VCaP (cell line): ENCODE results near the gene ARHGEF38.

ENCODE experiments used
- H3K27ac ChIP-seq: fragments of 450-650 bp; 2 replicates; pipeline ENCODE4 v1.5.1; 2017
- TF ChIP-seq, protein P1 (sequence below): fragments of 450-650 bp; conservative IDR thresholded peaks from 2 replicates; pipeline ENCODE4 v1.5.1; 2017; ENCODE audit warnings: mild to moderate bottlenecking, moderate library complexity

The ARHGEF38 gene

DNA sequence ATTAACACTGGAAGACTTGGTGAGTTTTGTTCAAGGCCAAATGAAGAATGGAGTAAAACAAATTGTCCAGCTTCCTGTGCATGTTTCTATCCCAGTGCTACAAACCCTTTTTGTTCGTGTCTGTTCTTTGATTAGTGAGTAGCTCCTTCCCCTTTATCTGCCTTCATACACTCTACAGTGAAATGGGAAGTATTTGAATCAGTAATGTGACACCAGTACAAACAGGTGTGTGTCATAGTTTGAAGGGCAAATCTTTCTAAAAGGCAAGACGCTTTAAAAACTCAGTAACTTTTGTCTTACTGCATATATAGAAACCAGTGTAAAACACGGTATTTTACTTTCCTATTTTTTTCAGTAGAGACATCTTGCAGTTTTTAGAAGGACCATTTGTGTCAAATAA, 5.9 kb downstream of the ARHGEF38 start:
- TF ChIP-seq, protein P1, sequence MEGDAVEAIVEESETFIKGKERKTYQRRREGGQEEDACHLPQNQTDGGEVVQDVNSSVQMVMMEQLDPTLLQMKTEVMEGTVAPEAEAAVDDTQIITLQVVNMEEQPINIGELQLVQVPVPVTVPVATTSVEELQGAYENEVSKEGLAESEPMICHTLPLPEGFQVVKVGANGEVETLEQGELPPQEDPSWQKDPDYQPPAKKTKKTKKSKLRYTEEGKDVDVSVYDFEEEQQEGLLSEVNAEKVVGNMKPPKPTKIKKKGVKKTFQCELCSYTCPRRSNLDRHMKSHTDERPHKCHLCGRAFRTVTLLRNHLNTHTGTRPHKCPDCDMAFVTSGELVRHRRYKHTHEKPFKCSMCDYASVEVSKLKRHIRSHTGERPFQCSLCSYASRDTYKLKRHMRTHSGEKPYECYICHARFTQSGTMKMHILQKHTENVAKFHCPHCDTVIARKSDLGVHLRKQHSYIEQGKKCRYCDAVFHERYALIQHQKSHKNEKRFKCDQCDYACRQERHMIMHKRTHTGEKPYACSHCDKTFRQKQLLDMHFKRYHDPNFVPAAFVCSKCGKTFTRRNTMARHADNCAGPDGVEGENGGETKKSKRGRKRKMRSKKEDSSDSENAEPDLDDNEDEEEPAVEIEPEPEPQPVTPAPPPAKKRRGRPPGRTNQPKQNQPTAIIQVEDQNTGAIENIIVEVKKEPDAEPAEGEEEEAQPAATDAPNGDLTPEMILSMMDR: no peak
- no peak overlapping the region for H3K27ac ChIP-seq

DNA sequence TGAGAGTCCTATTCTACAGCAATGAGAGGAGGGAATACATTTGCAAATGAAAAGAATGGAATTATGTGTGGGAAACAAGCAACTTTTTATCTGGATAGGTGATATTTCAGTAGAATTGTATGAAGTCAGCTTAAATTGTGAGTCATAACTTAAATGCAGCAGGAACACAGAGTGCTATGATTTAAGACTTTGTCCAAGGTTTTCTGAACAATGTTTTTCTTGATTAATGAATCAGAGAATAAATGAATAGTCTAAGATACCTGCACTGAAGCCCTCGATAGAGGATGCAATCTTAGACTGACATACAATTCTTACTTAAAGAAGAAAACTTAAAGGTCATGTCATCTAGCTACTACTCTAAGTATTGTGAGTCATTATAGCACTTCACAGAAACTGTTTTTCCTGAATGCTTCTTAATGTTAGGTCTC, 8.0 kb downstream of the ARHGEF38 start:
- TF ChIP-seq, protein P1: no peak
- H3K27ac ChIP-seq: no peak overlapping the region

DNA sequence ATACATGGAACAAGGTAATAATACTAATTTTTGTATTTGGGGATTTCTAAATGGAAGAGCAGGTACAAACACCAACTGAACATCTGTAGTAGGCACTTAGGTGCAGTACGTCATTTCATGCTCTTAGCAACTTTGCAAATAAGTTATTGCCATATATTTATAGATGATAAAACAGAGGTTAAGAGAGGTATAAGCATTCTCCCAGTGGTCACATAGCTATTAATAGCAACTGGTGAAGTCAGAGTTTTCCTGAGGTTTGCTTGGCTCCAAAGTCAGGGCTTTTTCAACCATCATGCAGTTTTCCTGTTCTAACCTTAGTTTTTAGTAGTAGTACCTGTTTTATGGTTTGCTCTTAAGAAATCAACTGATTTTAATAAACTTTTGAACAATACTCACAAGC, 10.9 kb downstream of the ARHGEF38 start:
- peak overlapping the region; percentile 47; the same call in 1 of the 2 replicates for H3K27ac ChIP-seq
- TF ChIP-seq, protein P1: no peak

DNA sequence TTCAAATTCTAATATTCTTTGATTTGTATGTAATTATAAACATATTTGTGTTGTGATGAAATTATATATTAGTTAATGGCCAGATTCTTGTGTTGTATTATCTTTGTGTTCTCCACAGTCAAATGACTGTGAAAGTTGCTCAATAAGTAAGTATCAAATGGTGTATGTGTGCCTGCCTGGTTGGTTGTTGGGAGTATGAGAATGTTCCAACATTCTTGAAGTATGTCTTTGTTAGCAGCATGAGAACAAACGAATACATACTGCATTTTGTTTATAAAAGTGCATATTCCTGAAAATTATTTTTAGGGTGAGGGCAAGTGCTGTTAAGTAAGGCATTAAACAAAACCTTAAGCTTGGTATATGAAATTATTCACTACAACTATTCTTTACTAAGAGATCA, 16.2 kb downstream of the ARHGEF38 start:
- TF ChIP-seq, protein P1: no peak
- H3K27ac ChIP-seq: peak overlapping the region; percentile 89

DNA sequence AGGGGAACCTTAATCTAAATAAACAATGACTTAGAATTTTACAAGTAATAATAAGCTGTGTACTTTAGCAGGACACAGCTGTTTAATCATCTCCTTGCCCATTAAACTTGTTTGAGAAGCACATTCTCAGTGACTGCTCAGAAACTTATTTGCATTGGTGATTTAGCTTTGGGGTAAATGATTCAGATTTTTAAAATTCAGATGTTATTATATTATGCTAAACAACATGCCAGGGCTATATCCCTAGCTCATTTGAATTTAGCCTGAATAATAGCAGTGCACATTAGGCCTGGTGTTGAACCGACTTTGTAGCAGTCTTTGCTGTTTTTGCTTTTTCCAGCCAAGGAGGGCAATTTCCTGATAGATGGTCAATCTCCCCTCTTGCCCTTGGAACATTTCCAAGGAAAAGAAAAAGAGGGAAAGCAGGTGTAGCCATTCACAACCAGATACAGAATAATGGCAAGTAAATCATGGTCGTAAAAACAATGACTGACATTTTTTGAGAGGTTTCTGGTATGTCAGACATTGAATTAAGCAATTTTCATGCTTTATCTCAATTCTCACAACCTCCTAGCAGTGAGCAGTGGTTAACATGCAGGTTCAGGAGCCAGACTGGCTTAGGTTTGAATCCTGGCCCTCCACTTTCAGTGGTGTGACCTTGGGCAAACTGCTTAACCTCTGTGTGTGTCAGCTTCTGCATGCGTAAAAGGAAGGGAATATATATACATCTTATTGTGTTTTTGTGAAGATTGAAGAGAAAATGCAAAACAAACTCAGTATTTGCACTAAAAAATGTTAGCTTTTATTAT, 16.8 kb downstream of the ARHGEF38 start:
- H3K27ac ChIP-seq: peak overlapping the region; percentile 89
- TF ChIP-seq, protein P1: no peak

DNA sequence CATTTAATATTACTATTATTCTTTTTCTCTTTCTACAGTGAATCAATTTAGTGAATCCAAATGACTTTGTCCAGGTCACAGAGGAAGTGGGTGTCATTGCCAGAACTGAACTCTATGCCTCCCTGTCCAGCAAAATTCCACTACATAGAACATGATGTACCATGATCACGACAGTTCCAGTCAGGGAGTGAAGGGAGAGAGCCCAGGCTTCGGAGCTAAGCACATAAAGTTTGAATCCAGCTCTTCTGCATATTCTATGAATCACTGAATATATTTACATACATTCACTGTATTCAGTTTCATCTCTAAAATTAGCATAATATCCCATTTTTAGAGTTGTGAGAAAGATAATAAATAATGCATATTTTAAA, 17.4 kb downstream of the ARHGEF38 start:
- TF ChIP-seq, protein P1: no peak
- H3K27ac ChIP-seq: peak overlapping the region; percentile 89

DNA sequence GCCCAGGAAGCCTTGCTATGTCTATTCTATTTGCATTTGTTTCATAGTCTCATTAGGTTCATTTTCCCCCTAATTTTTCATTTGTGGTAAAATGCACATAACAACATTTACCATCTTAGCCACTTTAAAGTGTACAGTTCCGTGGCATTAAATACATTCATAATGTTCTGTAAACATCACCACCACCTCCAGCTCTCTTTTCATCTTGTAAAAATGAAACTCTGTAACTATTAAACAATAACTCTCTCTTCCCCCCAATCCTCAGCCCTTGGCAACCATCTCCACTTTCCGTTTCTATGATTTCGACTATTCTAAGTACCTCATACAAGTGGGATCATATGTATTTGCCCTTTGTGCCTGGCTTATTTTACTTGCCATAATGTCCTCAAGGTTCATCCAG, 19.9 kb downstream of the ARHGEF38 start:
- H3K27ac ChIP-seq: peak overlapping the region; percentile 89
- TF ChIP-seq, protein P1: no peak
